GM23338 (cell line): ENCODE data around the gene LLGL2. TPM values are rescaled to one million over a fixed set of nuclear protein-coding genes. Genes with fewer than 3 reads are reported as not detected.

Experiments
- ATAC-seq: fragments of 200-7000 bp; cut with Tn5 transposase; 3 replicates; pipeline ENCODE4 v1.9.1; 2020
- DNase-seq: peaks from one replicate; pipeline ENCODE4 v3.0.0-alpha.2; 2015; ENCODE audit warnings: low spot score
- H2AFZ ChIP-seq: fragments of 200-600 bp; sonication (generic); 2 replicates; pipeline ENCODE4 v1.8.0; 2016; ENCODE audit warnings: antibody characterized with exemption, mild to moderate bottlenecking, moderate library complexity
- H3F3A ChIP-seq: fragments of 200-600 bp; sonication (generic); replicated peaks from 2 replicates; pipeline ENCODE4 v1.8.0; 2017; ENCODE audit warnings: antibody characterized with exemption, mixed run types, low read depth
- H3K27ac ChIP-seq: fragments of 200-600 bp; sonication (generic); 2 replicates; pipeline ENCODE4 v1.6.1; 2016; ENCODE audit warnings: low read depth
- H3K27me3 ChIP-seq: fragments of 200-600 bp; sonication (generic); 2 replicates; pipeline ENCODE4 v1.8.0; 2016; ENCODE audit warnings: mild to moderate bottlenecking, mixed run types, moderate library complexity; ENCODE audit not compliant: insufficient read depth
- H3K36me3 ChIP-seq: fragments of 200-600 bp; sonication (generic); 2 replicates; pipeline ENCODE4 v1.8.0; 2016; ENCODE audit warnings: mild to moderate bottlenecking; ENCODE audit not compliant: insufficient read depth
- H3K4me1 ChIP-seq: fragments of 200-600 bp; sonication (generic); 2 replicates; pipeline ENCODE4 v1.8.0; 2016; ENCODE audit warnings: mild to moderate bottlenecking, moderate library complexity; ENCODE audit not compliant: insufficient read depth
- H3K4me2 ChIP-seq: fragments of 200-600 bp; sonication (generic); 2 replicates; pipeline ENCODE4 v1.7.1; 2017; ENCODE audit warnings: mixed run types
- H3K4me3 ChIP-seq: fragments of 200-600 bp; sonication (generic); 2 replicates; pipeline ENCODE4 v1.6.1; 2016; ENCODE audit warnings: mixed run types
- H3K79me2 ChIP-seq: fragments of 200-600 bp; sonication (generic); replicated peaks from 2 replicates; pipeline ENCODE4 v1.8.0; 2017; ENCODE audit warnings: mild to moderate bottlenecking; ENCODE audit not compliant: insufficient read depth
- H3K9me2 ChIP-seq: fragments of 200-600 bp; sonication (generic); 2 replicates; pipeline ENCODE4 v1.8.0; 2017; ENCODE audit not compliant: insufficient read depth
- H4K20me1 ChIP-seq: fragments of 200-600 bp; sonication (generic); replicated peaks from 2 replicates; pipeline ENCODE4 v1.8.0; 2017; ENCODE audit warnings: mild to moderate bottlenecking; ENCODE audit not compliant: insufficient read depth
- H3K27ac Mint-ChIP-seq: 2 replicates; pipeline ENCODE4 v1.8.0; 2020; ENCODE audit warnings: inconsistent platforms, mild to moderate bottlenecking, moderate library complexity, mixed read lengths
- H3K27me3 Mint-ChIP-seq: 3 replicates; pipeline ENCODE4 v1.8.0; 2022; ENCODE audit warnings: low read depth, mild to moderate bottlenecking, moderate library complexity, mixed read lengths, inconsistent platforms; ENCODE audit not compliant: insufficient read depth, poor library complexity
- H3K36me3 Mint-ChIP-seq: 3 replicates; pipeline ENCODE4 v1.8.0; 2021; ENCODE audit warnings: low read depth, mild to moderate bottlenecking, inconsistent platforms, moderate library complexity, mixed read lengths
- H3K4me1 Mint-ChIP-seq: 3 replicates; pipeline ENCODE4 v1.8.0; 2020; ENCODE audit warnings: mild to moderate bottlenecking, inconsistent platforms, mixed read lengths
- H3K4me3 Mint-ChIP-seq: 3 replicates; pipeline ENCODE4 v1.8.0; 2021; ENCODE audit warnings: moderate library complexity, mild to moderate bottlenecking, inconsistent platforms, mixed read lengths
- H3K9me3 Mint-ChIP-seq: 3 replicates; pipeline ENCODE4 v1.8.0; 2020; ENCODE audit warnings: moderate library complexity, mild to moderate bottlenecking, inconsistent platforms, mixed read lengths
- CTCF ChIP-seq, 2 experiments: fragments of 200-600 bp in 1 of 2; sonication (generic) in 1 of 2; conservative IDR thresholded peaks; 2 replicates each; pipeline versions ENCODE4 v1.5.1 to v1.6.1; 2016 to 2017; ENCODE audit warnings: antibody characterized with exemption in 2 of 2, low read depth in 2 of 2, mild to moderate bottlenecking in 2 of 2, moderate library complexity in 1 of 2
- NANOG ChIP-seq: IDR thresholded peaks from 2 replicates; pipeline ENCODE4 v1.6.1; 2016; ENCODE audit warnings: antibody characterized with exemption, borderline replicate concordance
- ZNF462 ChIP-seq: fragments of 250-450 bp; sonication (Bioruptor Pico); IDR thresholded peaks from 2 replicates; pipeline ENCODE4 v1.5.0; 2020; ENCODE audit warnings: mild to moderate bottlenecking, moderate library complexity
- polyA plus RNA-seq: library from polyadenylated mRNA; unstranded; fragments of >200 nt; fragmentation: Nextera tagmentation; extraction: Ambion mirVana; gene quantifications from 2 replicates; pipeline ENCODE4 v1.2.1, GENCODE V29; 2016
- total RNA-seq: library from RNA; depleted of rRNA; stranded (reverse); fragments of >200 nt; shearing (Covaris generic); gene quantifications from 2 replicates; pipeline ENCODE4 v1.2.3, GENCODE V29; 2014

Gene LLGL2
- total and polyA plus RNA-seq, 2 experiments from 2014 or later: 62.5 to 78.5 TPM

GRCh38 chr17:75521290-75521689 lies 4.2 kb upstream of the LLGL2 start:
- Mint-ChIP-seq H3K36me3 (peaks cover 45% of the 10 kb centered on the region), H3K27me3 (peaks cover 19% of the 10 kb centered on the region), H3K4me1 (peaks cover 25% of the 10 kb centered on the region), H3K4me3 (no peak overlapping the region), H3K27ac (no peak overlapping the region), H3K9me3 (no peaks in the 10 kb centered on the region; the same call in 2 of the 3 replicates)
- Histone ChIP-seq H2AFZ (no peak overlapping the region), H3K27ac (no peak overlapping the region), H3K4me1 (peaks cover 13% of the 10 kb centered on the region; the same call in 1 of the 2 replicates), H3K36me3 (peaks cover 18% of the 10 kb centered on the region), H4K20me1 (peaks cover 12% of the 10 kb centered on the region), H3K79me2 (peaks cover 13% of the 10 kb centered on the region), H3F3A (peaks cover 10% of the 10 kb centered on the region), H3K9me2 (no peaks in the 10 kb centered on the region), H3K4me2 (no peak overlapping the region), H3K4me3 (no peak overlapping the region), H3K27me3 (0 out of 2 replicates have a peak, but pooled peaks cover 1% of the 10 kb centered on the region)
- DNase-seq (no peak), ATAC-seq (no peak)
- TF ChIP-seq ZNF462 (CRISPR knock-in tag) (no peak), NANOG (no peak), CTCF (conservative IDR thresholded peaks at IDR 0.05; ENCODE audit: low read depth in 2 of 2) (no peak)
